SK-N-SH (cell line): ENCODE results near the gene MEX3D. TPM values are rescaled to one million over a fixed set of nuclear protein-coding genes. Genes with fewer than 3 reads are reported as not detected.

Experiments used
- CTCF ChIA-PET: fragments of 300-600, 350-600 bp; formaldehyde crosslinking; extraction: SDS; loops from one replicate; lab custom pipeline; 2021; lab: Yijun Ruan, JAX
- POLR2A ChIA-PET: fragments of 350-600 bp; sonication (Branson Sonifier 250); formaldehyde crosslinking; extraction: SDS; loops from one replicate; lab custom pipeline; 2020; ENCODE audit warnings: antibody characterized with exemption, inconsistent platforms; lab: Yijun Ruan, JAX
- DNase-seq: peaks from one replicate; pipeline ENCODE4 v3.0.0; 2012
- H2AFZ ChIP-seq: fragments of 200-600 bp; sonication (generic); 2 replicates; pipeline ENCODE4 v1.8.1; 2016; ENCODE audit warnings: antibody characterized with exemption, mild to moderate bottlenecking, low read depth
- H3F3A ChIP-seq: fragments of 200-600 bp; sonication (generic); replicated peaks from 2 replicates; pipeline ENCODE3; 2016; ENCODE audit warnings: antibody characterized with exemption, mild to moderate bottlenecking; ENCODE audit not compliant: insufficient read depth
- H3K27ac ChIP-seq, 2 experiments: fragments of 200-500 bp in 1 of 2; fragments of 200-600 bp in 1 of 2; sonication (Bioruptor generic) in 1 of 2; sonication (generic), shearing (Covaris generic) in 1 of 2; 2 replicates each; pipeline versions ENCODE4 v1.5.1 to v1.6.1; 2014 to 2016; ENCODE audit warnings: low read depth in 2 of 2, inconsistent platforms in 1 of 2, low read length in 1 of 2, mild to moderate bottlenecking in 1 of 2, mixed read lengths in 1 of 2
- H3K27me3 ChIP-seq: fragments of 200-600 bp; sonication (generic), shearing (Covaris generic); 2 replicates; pipeline ENCODE4 v1.6.1; 2016; ENCODE audit warnings: mixed run types; ENCODE audit not compliant: insufficient read depth
- H3K36me3 ChIP-seq, 2 experiments: fragments of 200-500 bp in 1 of 2; fragments of 200-600 bp in 1 of 2; sonication (Bioruptor generic) in 1 of 2; sonication (generic) in 1 of 2; replicated peaks in 1 of 2; 2 replicates each; pipeline versions ENCODE3 to v1.5.1; 2014 to 2016; ENCODE audit warnings: low read length in 1 of 2, mild to moderate bottlenecking in 1 of 2; ENCODE audit not compliant: insufficient read depth in 2 of 2, control insufficient read depth in 1 of 2
- H3K4me1 ChIP-seq, 2 experiments: fragments of 200-500 bp in 1 of 2; fragments of 200-600 bp in 1 of 2; sonication (Bioruptor generic) in 1 of 2; sonication (generic), shearing (Covaris generic) in 1 of 2; 2 replicates each; pipeline versions ENCODE4 v1.5.1 to v1.6.1; 2014 to 2016; ENCODE audit warnings: low read depth in 1 of 2, low read length in 1 of 2, mixed run types in 1 of 2; ENCODE audit not compliant: insufficient read depth in 2 of 2, control insufficient read depth in 1 of 2
- H3K4me2 ChIP-seq: fragments of 200-600 bp; sonication (generic), shearing (Covaris generic); 2 replicates; pipeline ENCODE4 v1.6.1; 2017; ENCODE audit warnings: mixed run types
- H3K4me3 ChIP-seq, 2 experiments: fragments of 200-500 bp in 1 of 2; fragments of 200-600 bp in 1 of 2; sonication (Bioruptor generic) in 1 of 2; sonication (generic), shearing (Covaris generic) in 1 of 2; 2 replicates each; pipeline versions ENCODE4 v1.5.1 to v1.8.1; 2014 to 2016; ENCODE audit warnings: low read depth in 2 of 2, inconsistent platforms in 1 of 2, low read length in 1 of 2, mild to moderate bottlenecking in 1 of 2, mixed read lengths in 1 of 2, moderate library complexity in 1 of 2
- H3K79me2 ChIP-seq: fragments of 200-600 bp; sonication (generic); 2 replicates; pipeline ENCODE4 v1.8.1; 2017; ENCODE audit warnings: mild to moderate bottlenecking; ENCODE audit not compliant: insufficient read depth
- H3K9ac ChIP-seq: fragments of 200-600 bp; sonication (generic); 2 replicates; pipeline ENCODE4 v1.6.1; 2017; ENCODE audit warnings: mixed run types
- H3K9me2 ChIP-seq: fragments of 200-600 bp; sonication (generic); 2 replicates; pipeline ENCODE4 v1.6.1; 2017; ENCODE audit warnings: mixed run types
- H3K9me3 ChIP-seq: fragments of 200-600 bp; sonication (generic); 2 replicates; pipeline ENCODE4 v1.6.1; 2017; ENCODE audit warnings: mixed run types, mild to moderate bottlenecking, moderate library complexity
- H4K20me1 ChIP-seq: fragments of 200-600 bp; sonication (generic); 2 replicates; pipeline ENCODE4 v1.6.1; 2017; ENCODE audit warnings: mild to moderate bottlenecking, mixed run types; ENCODE audit not compliant: insufficient read depth
- CHD2 ChIP-seq: fragments of 150-350 bp; IDR thresholded peaks from 2 replicates; pipeline ENCODE4 v1.6.1; 2018; ENCODE audit warnings: low read length; ENCODE audit not compliant: partially characterized antibody
- EZH2phosphoT487 ChIP-seq: fragments of 200-600 bp; sonication (generic); IDR thresholded peaks from 2 replicates; pipeline ENCODE4 v1.6.1; 2017; ENCODE audit warnings: low read depth, mixed run types, mild to moderate bottlenecking, antibody characterized with exemption, moderate library complexity, borderline replicate concordance
- FOXM1 ChIP-seq: IDR thresholded peaks from 2 replicates; pipeline ENCODE4 v1.4.0; 2012; ENCODE audit warnings: low read depth, mild to moderate bottlenecking
- GATA2 ChIP-seq: sonication (generic); formaldehyde crosslinking; IDR thresholded peaks from 2 replicates; pipeline ENCODE4 v1.5.0; 2020; ENCODE audit warnings: mild to moderate bottlenecking, missing genetic modification reagents
- JUND ChIP-seq: IDR thresholded peaks from 2 replicates; pipeline ENCODE4 v1.4.0; 2012
- NRF1 ChIP-seq: IDR thresholded peaks from 2 replicates; pipeline ENCODE4 v1.6.1; 2012; ENCODE audit warnings: low read depth, mild to moderate bottlenecking, low read length
- REST ChIP-seq: IDR thresholded peaks from 2 replicates; pipeline ENCODE4 v1.6.1; 2012; ENCODE audit warnings: mild to moderate bottlenecking, low read depth, low read length, moderate library complexity
- RFX5 ChIP-seq: IDR thresholded peaks from 2 replicates; pipeline ENCODE4 v1.6.1; 2012; ENCODE audit warnings: mild to moderate bottlenecking, improper control_type of control experiment, low read length
- RXRA ChIP-seq: IDR thresholded peaks from 2 replicates; pipeline ENCODE4 v1.4.0; 2012; ENCODE audit warnings: low read depth, mild to moderate bottlenecking, borderline replicate concordance
- SMC3 ChIP-seq: IDR thresholded peaks from 2 replicates; pipeline ENCODE4 v1.6.1; 2012; ENCODE audit warnings: low read depth, low read length, improper control_type of control experiment
- TAF1 ChIP-seq: IDR thresholded peaks from 2 replicates; pipeline ENCODE4 v1.6.1; 2012; ENCODE audit warnings: low read depth, mild to moderate bottlenecking, low read length, moderate library complexity, borderline replicate concordance
- TCF12 ChIP-seq: IDR thresholded peaks from 2 replicates; pipeline ENCODE4 v1.4.0; 2012
- TEAD4 ChIP-seq: IDR thresholded peaks from 2 replicates; pipeline ENCODE4 v1.4.0; 2012; ENCODE audit warnings: mild to moderate bottlenecking, borderline replicate concordance; ENCODE audit not compliant: insufficient read depth
- USF1 ChIP-seq: IDR thresholded peaks from 2 replicates; pipeline ENCODE4 v1.4.0; 2012; ENCODE audit warnings: low read depth, borderline replicate concordance
- WGBS: methylation state at CpG from one replicate; pipeline ENCODE4 v1.1.6; 2017; ENCODE audit warnings: low lambda C conversion rate; 5-methylcytosine and 5-hydroxymethylcytosine counted together
- polyA plus RNA-seq, 3 experiments: library from polyadenylated mRNA; depleted of rRNA; stranded (reverse); fragments of >200 nt; gene quantifications; 2 replicates each; pipeline ENCODE4 v1.2.3, GENCODE V29; 2012

The MEX3D gene
- polyA plus RNA-seq, 1 of the 3 experiments (the other 2 are of a cell fraction), result 14.9 TPM

GRCh38 chr19:1563251-1563650 is 4.9 kb downstream of the MEX3D start:
- H4K20me1 ChIP-seq, result peaks cover 81% of the 10 kb centered on the region
- H3F3A ChIP-seq, result no peaks in the 10 kb centered on the region
- CTCF ChIA-PET, result interaction anchor here (0.7 to 5.0 kb wide), 4 partner anchors 12 to 263 kb away, joined by 3 to 37 read pairs (median 4); partner anchors contain the start of gene UQCR11

More at GRCh38 chr19:1563251-1563650, 4.9 kb downstream of the MEX3D start:
- peaks cover 0 to 8% of the 10 kb centered on the region in 2 experiments; a peak in 2 of 4 replicates for H3K4me1 ChIP-seq
- H3K27ac ChIP-seq, result no peak overlapping the region
- H3K9me2 ChIP-seq, result no peaks in the 10 kb centered on the region
- H2AFZ ChIP-seq, result no peak overlapping the region
- H3K9me3 ChIP-seq, result no peaks in the 10 kb centered on the region
- POLR2A ChIA-PET, result no interaction called here
- H3K36me3 ChIP-seq, result no peaks in the 10 kb centered on the region
- H3K79me2 ChIP-seq, result peaks cover 91% of the 10 kb centered on the region
- H3K4me3 ChIP-seq, result no peak overlapping the region
- no peak for DNase-seq
- TF ChIP-seq TEAD4 (no peak), RXRA (no peak), USF1 (no peak), EZH2phosphoT487 (no peak), REST (no peak), TAF1 (no peak), SMC3 (no peak), CHD2 (no peak), TCF12 (no peak), GATA2 (CRISPR knock-in tag) (no peak), RFX5 (no peak), FOXM1 (no peak), NRF1 (no peak), JUND (no peak)
- TF ChIP-seq, all 33 proteins: peak for 0
- Histone ChIP-seq H3K27me3 (no peaks in the 10 kb centered on the region), H3K4me2 (no peak overlapping the region), H3K9ac (no peak overlapping the region)
- WGBS, result 100% methylated on average over 2 of the region's 6 CpGs
